Measurements from ENCODE around the gene CD151. TPM values are rescaled to one million over a fixed set of nuclear protein-coding genes. Genes with fewer than 3 reads are reported as not detected.

Gene CD151
- total and polyA plus RNA-seq, 2 experiments from 2014 or later: 62.9 to 109 TPM

DNA sequence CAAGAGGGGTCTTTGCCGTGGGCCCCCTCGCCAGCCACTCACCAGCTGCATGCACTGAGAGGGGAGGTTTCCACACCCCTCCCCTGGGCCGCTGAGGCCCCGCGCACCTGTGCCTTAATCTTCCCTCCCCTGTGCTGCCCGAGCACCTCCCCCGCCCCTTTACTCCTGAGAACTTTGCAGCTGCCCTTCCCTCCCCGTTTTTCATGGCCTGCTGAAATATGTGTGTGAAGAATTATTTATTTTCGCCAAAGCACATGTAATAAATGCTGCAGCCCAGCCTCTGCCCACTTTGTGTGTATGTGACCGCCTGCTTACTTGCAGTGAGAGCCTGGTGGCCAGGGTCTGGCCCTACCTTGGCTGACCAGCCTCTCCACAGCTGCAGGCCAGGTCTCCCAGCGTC lies 7.8 kb upstream of the CD151 start:
- peaks cover 20% of the 10 kb centered on the region for H3K4me1 ChIP-seq (ENCODE audit: insufficient read depth)
- TF ChIP-seq, protein P1, sequence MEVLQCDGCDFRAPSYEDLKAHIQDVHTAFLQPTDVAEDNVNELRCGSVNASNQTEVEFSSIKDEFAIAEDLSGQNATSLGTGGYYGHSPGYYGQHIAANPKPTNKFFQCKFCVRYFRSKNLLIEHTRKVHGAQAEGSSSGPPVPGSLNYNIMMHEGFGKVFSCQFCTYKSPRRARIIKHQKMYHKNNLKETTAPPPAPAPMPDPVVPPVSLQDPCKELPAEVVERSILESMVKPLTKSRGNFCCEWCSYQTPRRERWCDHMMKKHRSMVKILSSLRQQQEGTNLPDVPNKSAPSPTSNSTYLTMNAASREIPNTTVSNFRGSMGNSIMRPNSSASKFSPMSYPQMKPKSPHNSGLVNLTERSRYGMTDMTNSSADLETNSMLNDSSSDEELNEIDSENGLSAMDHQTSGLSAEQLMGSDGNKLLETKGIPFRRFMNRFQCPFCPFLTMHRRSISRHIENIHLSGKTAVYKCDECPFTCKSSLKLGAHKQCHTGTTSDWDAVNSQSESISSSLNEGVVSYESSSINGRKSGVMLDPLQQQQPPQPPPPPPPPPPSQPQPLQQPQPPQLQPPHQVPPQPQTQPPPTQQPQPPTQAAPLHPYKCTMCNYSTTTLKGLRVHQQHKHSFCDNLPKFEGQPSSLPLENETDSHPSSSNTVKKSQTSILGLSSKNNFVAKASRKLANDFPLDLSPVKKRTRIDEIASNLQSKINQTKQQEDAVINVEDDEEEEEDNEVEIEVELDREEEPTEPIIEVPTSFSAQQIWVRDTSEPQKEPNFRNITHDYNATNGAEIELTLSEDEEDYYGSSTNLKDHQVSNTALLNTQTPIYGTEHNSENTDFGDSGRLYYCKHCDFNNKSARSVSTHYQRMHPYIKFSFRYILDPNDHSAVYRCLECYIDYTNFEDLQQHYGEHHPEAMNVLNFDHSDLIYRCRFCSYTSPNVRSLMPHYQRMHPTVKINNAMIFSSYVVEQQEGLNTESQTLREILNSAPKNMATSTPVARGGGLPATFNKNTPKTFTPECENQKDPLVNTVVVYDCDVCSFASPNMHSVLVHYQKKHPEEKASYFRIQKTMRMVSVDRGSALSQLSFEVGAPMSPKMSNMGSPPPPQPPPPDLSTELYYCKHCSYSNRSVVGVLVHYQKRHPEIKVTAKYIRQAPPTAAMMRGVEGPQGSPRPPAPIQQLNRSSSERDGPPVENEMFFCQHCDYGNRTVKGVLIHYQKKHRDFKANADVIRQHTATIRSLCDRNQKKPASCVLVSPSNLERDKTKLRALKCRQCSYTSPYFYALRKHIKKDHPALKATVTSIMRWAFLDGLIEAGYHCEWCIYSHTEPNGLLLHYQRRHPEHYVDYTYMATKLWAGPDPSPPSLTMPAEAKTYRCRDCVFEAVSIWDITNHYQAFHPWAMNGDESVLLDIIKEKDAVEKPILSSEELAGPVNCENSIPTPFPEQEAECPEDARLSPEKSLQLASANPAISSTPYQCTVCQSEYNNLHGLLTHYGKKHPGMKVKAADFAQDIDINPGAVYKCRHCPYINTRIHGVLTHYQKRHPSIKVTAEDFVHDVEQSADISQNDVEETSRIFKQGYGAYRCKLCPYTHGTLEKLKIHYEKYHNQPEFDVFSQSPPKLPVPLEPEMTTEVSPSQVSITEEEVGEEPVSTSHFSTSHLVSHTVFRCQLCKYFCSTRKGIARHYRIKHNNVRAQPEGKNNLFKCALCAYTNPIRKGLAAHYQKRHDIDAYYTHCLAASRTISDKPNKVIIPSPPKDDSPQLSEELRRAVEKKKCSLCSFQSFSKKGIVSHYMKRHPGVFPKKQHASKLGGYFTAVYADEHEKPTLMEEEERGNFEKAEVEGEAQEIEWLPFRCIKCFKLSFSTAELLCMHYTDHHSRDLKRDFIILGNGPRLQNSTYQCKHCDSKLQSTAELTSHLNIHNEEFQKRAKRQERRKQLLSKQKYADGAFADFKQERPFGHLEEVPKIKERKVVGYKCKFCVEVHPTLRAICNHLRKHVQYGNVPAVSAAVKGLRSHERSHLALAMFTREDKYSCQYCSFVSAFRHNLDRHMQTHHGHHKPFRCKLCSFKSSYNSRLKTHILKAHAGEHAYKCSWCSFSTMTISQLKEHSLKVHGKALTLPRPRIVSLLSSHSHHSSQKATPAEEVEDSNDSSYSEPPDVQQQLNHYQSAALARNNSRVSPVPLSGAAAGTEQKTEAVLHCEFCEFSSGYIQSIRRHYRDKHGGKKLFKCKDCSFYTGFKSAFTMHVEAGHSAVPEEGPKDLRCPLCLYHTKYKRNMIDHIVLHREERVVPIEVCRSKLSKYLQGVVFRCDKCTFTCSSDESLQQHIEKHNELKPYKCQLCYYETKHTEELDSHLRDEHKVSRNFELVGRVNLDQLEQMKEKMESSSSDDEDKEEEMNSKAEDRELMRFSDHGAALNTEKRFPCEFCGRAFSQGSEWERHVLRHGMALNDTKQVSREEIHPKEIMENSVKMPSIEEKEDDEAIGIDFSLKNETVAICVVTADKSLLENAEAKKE (CRISPR knock-in tag; IDR thresholded peaks at IDR 0.05): no peak
- TF ChIP-seq ZNF114 (CRISPR knock-in tag; IDR thresholded peaks at IDR 0.05) (no peak), STAT1 (IDR thresholded peaks at IDR 0.05; ENCODE audit: unreplicated experiment) (no peak), EZH2phosphoT487 (IDR thresholded peaks at IDR 0.05; ENCODE audit: unreplicated experiment) (no peak), ZNF331 (CRISPR knock-in tag; IDR thresholded peaks at IDR 0.05; ENCODE audit: low read depth) (no peak), POLR2AphosphoS5 (IDR thresholded peaks at IDR 0.05; ENCODE audit: low read depth) (no peak), CREB1 (CRISPR knock-in tag; IDR thresholded peaks at IDR 0.05; ENCODE audit: low read depth) (no peak), EZH2 (IDR thresholded peaks at IDR 0.05; ENCODE audit: low read depth, unreplicated experiment) (no peak), JUNB (IDR thresholded peaks at IDR 0.05; ENCODE audit: unreplicated experiment) (no peak), NANOG (IDR thresholded peaks at IDR 0.05; ENCODE audit: borderline replicate concordance) (no peak)
- TF ChIP-seq, protein P2, sequence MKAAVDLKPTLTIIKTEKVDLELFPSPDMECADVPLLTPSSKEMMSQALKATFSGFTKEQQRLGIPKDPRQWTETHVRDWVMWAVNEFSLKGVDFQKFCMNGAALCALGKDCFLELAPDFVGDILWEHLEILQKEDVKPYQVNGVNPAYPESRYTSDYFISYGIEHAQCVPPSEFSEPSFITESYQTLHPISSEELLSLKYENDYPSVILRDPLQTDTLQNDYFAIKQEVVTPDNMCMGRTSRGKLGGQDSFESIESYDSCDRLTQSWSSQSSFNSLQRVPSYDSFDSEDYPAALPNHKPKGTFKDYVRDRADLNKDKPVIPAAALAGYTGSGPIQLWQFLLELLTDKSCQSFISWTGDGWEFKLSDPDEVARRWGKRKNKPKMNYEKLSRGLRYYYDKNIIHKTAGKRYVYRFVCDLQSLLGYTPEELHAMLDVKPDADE (IDR thresholded peaks at IDR 0.05): no peak
- TF ChIP-seq, protein P3, sequence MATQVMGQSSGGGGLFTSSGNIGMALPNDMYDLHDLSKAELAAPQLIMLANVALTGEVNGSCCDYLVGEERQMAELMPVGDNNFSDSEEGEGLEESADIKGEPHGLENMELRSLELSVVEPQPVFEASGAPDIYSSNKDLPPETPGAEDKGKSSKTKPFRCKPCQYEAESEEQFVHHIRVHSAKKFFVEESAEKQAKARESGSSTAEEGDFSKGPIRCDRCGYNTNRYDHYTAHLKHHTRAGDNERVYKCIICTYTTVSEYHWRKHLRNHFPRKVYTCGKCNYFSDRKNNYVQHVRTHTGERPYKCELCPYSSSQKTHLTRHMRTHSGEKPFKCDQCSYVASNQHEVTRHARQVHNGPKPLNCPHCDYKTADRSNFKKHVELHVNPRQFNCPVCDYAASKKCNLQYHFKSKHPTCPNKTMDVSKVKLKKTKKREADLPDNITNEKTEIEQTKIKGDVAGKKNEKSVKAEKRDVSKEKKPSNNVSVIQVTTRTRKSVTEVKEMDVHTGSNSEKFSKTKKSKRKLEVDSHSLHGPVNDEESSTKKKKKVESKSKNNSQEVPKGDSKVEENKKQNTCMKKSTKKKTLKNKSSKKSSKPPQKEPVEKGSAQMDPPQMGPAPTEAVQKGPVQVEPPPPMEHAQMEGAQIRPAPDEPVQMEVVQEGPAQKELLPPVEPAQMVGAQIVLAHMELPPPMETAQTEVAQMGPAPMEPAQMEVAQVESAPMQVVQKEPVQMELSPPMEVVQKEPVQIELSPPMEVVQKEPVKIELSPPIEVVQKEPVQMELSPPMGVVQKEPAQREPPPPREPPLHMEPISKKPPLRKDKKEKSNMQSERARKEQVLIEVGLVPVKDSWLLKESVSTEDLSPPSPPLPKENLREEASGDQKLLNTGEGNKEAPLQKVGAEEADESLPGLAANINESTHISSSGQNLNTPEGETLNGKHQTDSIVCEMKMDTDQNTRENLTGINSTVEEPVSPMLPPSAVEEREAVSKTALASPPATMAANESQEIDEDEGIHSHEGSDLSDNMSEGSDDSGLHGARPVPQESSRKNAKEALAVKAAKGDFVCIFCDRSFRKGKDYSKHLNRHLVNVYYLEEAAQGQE (IDR thresholded peaks at IDR 0.05; ENCODE audit: unreplicated experiment): no peak
- TF ChIP-seq, protein P4, sequence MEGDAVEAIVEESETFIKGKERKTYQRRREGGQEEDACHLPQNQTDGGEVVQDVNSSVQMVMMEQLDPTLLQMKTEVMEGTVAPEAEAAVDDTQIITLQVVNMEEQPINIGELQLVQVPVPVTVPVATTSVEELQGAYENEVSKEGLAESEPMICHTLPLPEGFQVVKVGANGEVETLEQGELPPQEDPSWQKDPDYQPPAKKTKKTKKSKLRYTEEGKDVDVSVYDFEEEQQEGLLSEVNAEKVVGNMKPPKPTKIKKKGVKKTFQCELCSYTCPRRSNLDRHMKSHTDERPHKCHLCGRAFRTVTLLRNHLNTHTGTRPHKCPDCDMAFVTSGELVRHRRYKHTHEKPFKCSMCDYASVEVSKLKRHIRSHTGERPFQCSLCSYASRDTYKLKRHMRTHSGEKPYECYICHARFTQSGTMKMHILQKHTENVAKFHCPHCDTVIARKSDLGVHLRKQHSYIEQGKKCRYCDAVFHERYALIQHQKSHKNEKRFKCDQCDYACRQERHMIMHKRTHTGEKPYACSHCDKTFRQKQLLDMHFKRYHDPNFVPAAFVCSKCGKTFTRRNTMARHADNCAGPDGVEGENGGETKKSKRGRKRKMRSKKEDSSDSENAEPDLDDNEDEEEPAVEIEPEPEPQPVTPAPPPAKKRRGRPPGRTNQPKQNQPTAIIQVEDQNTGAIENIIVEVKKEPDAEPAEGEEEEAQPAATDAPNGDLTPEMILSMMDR (conservative IDR thresholded peaks at IDR 0.05; ENCODE audit: low read depth in 2 of 2): no peak
- no peak overlapping the region for H2AFZ ChIP-seq
- no peak overlapping the region; the same call in 1 of the 2 replicates for H3K27ac Mint-ChIP-seq
- no peaks in the 10 kb centered on the region for H3K9me2 ChIP-seq (ENCODE audit: insufficient read depth)
- peaks cover 42% of the 10 kb centered on the region for H3K27me3 Mint-ChIP-seq (ENCODE audit: insufficient read depth, low read depth, poor library complexity)
- H3K4me3 Mint-ChIP-seq: peak overlapping the region; percentile 42; the same call in 2 of the 3 replicates
- no peak overlapping the region for H3K4me3 ChIP-seq
- no peaks in the 10 kb centered on the region; the same call in 2 of the 3 replicates for H3K9me3 Mint-ChIP-seq
- ATAC-seq (no peak), DNase-seq (ENCODE audit: low spot score) (no peak)
- no peak overlapping the region for H3K4me2 ChIP-seq
- peaks cover 7% of the 10 kb centered on the region; the same call in 1 of the 3 replicates for H3K36me3 Mint-ChIP-seq (ENCODE audit: low read depth)
- H3K27me3 ChIP-seq (ENCODE audit: insufficient read depth): peaks cover 6% of the 10 kb centered on the region; the same call in 1 of the 2 replicates
- peaks cover 30% of the 10 kb centered on the region for H3K4me1 Mint-ChIP-seq
- H3K27ac ChIP-seq (ENCODE audit: low read depth): no peak overlapping the region
- no peaks in the 10 kb centered on the region for H3K36me3 ChIP-seq (ENCODE audit: insufficient read depth)
- 0 out of 2 replicates have a peak, but pooled peaks cover 5% of the 10 kb centered on the region for H3K79me2 ChIP-seq (replicated peaks; ENCODE audit: insufficient read depth)
- peaks cover 17% of the 10 kb centered on the region for H4K20me1 ChIP-seq (replicated peaks; ENCODE audit: insufficient read depth)
- peaks cover 17% of the 10 kb centered on the region for H3F3A ChIP-seq (replicated peaks; ENCODE audit: low read depth)
